Measurements from ENCODE around the gene PHGDH.

DNA sequence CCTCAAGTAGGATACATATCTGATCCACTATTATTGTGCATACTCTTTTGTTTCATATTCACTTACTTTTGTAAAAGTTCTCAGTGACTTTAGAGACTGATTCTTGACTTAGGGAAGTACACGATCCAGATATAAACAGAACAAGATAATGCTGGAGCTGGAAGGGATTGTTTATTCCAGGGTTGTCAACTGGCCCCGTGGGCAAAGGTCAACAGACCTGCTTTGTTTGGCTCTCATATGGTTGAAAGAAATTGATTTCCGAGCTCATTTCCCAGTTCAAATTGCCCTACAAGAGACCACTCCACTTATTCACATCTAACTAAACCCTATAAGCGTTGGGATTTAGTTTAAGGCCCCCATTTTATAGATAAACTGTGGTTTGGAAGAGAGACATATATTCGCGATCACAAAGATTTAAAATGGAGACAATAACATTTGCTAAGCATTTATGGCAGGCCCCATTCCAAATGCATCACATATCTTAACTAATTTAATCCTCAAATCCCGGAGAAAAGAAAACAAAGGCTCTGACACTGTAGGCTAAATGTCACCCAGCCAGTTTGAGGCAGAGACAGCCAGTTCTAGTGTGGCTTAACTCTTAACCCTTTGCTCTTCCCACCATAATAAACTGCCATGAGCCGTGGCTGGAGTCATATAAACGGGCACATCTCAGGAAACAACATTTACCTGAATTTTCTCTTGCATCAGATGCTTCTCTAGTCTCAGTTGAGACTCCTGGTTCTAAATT, 78.9 kb downstream of the PHGDH start:
- TF ChIP-seq, protein P1, sequence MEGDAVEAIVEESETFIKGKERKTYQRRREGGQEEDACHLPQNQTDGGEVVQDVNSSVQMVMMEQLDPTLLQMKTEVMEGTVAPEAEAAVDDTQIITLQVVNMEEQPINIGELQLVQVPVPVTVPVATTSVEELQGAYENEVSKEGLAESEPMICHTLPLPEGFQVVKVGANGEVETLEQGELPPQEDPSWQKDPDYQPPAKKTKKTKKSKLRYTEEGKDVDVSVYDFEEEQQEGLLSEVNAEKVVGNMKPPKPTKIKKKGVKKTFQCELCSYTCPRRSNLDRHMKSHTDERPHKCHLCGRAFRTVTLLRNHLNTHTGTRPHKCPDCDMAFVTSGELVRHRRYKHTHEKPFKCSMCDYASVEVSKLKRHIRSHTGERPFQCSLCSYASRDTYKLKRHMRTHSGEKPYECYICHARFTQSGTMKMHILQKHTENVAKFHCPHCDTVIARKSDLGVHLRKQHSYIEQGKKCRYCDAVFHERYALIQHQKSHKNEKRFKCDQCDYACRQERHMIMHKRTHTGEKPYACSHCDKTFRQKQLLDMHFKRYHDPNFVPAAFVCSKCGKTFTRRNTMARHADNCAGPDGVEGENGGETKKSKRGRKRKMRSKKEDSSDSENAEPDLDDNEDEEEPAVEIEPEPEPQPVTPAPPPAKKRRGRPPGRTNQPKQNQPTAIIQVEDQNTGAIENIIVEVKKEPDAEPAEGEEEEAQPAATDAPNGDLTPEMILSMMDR (IDR thresholded peaks at IDR 0.05): no peak
- no peak for TF ChIP-seq POLR2AphosphoS5 (IDR thresholded peaks at IDR 0.05)
